ENCODE data around the gene CRACR2A.

Gene CRACR2A

DNA sequence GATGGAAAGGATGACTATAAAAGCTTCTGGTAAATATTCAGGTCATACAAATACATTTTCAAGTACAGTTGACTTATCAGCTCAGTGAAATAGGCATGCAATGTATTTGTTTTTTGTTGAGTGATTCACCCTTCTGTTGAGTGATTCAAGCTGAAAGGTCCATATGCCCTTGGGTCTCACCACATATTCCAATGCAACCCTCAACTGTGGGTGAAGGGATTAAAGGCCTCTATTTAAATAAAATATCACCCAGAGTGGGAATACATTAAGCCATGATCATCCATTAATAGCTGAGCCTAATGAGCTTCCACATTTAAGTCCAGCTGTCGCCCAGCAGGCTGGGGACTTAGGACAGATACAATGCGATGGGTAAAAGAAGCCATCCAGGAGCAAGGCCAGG, 120.2 kb downstream of the CRACR2A start:
- Histone ChIP-seq H3K9me3 (ENCODE audit: low read length) (no peaks in the 10 kb centered on the region), H3K27me3 (ENCODE audit: insufficient read depth, low read length) (no peaks in the 10 kb centered on the region), H3K27ac (ENCODE audit: low read depth, low read length, poor library complexity, severe bottlenecking) (no peak overlapping the region), H3K4me1 (ENCODE audit: insufficient read depth, low read length, severe bottlenecking) (no peaks in the 10 kb centered on the region), H3K79me2 (ENCODE audit: insufficient read depth, low read length) (no peaks in the 10 kb centered on the region), H3F3A (ENCODE audit: insufficient read depth, low read length) (no peaks in the 10 kb centered on the region), H3K9ac (ENCODE audit: low read length) (no peak overlapping the region), H3K4me3 (ENCODE audit: low read depth, low read length, poor library complexity, severe bottlenecking) (no peak overlapping the region), H3K4me2 (ENCODE audit: low read length) (no peak overlapping the region), H2AFZ (ENCODE audit: low read length) (no peak overlapping the region), H3K9me2 (ENCODE audit: low read depth, low read length) (no peaks in the 10 kb centered on the region), H3K36me3 (ENCODE audit: insufficient read depth, low read length) (0 out of 2 replicates have a peak, but pooled peaks cover 3% of the 10 kb centered on the region), H4K20me1 (ENCODE audit: insufficient read depth, low read length) (no peaks in the 10 kb centered on the region)
- TF ChIP-seq EZH2 (IDR thresholded peaks at IDR 0.05; ENCODE audit: borderline replicate concordance, low read length) (no peak), CTCF (IDR thresholded peaks at IDR 0.05; ENCODE audit: low read length) (no peak)

- Histone ChIP-seq H3K79me2 (ENCODE audit: insufficient read depth, low read length) (no peaks in the 10 kb centered on the region), H3K4me3 (ENCODE audit: low read depth, low read length, poor library complexity, severe bottlenecking) (no peak overlapping the region), H3K27ac (ENCODE audit: low read depth, low read length, poor library complexity, severe bottlenecking) (no peak overlapping the region)
Observed at GRCh38 chr12:3632256-3632655, 120.7 kb downstream of the CRACR2A start.

GRCh38 chr12:3631759-3632158, 121.2 kb downstream of the CRACR2A start:
- Histone ChIP-seq H3K9me3 (ENCODE audit: low read length) (no peaks in the 10 kb centered on the region), H3K27ac (ENCODE audit: low read depth, low read length, poor library complexity, severe bottlenecking) (no peak overlapping the region), H3K79me2 (ENCODE audit: insufficient read depth, low read length) (no peaks in the 10 kb centered on the region), H3K9me2 (ENCODE audit: low read depth, low read length) (no peaks in the 10 kb centered on the region), H3F3A (ENCODE audit: insufficient read depth, low read length) (no peaks in the 10 kb centered on the region), H3K27me3 (ENCODE audit: insufficient read depth, low read length) (no peaks in the 10 kb centered on the region), H3K4me1 (ENCODE audit: insufficient read depth, low read length, severe bottlenecking) (no peaks in the 10 kb centered on the region), H4K20me1 (ENCODE audit: insufficient read depth, low read length) (no peaks in the 10 kb centered on the region), H3K4me2 (ENCODE audit: low read length) (no peak overlapping the region), H2AFZ (ENCODE audit: low read length) (no peak overlapping the region), H3K4me3 (ENCODE audit: low read depth, low read length, poor library complexity, severe bottlenecking) (no peak overlapping the region), H3K9ac (ENCODE audit: low read length) (no peak overlapping the region), H3K36me3 (ENCODE audit: insufficient read depth, low read length) (peaks cover 9% of the 10 kb centered on the region; the same call in 1 of the 2 replicates)
- no peak for TF ChIP-seq EZH2 (IDR thresholded peaks at IDR 0.05; ENCODE audit: borderline replicate concordance, low read length)
- no peak for TF ChIP-seq CTCF (IDR thresholded peaks at IDR 0.05; ENCODE audit: low read length)

More at GRCh38 chr12:3632256-3632655, 120.7 kb downstream of the CRACR2A start:
- Histone ChIP-seq H3K4me1 (ENCODE audit: insufficient read depth, low read length, severe bottlenecking) (no peaks in the 10 kb centered on the region), H2AFZ (ENCODE audit: low read length) (no peak overlapping the region), H3K27me3 (ENCODE audit: insufficient read depth, low read length) (no peaks in the 10 kb centered on the region), H3K9me2 (ENCODE audit: low read depth, low read length) (no peaks in the 10 kb centered on the region), H3K9me3 (ENCODE audit: low read length) (no peaks in the 10 kb centered on the region), H3F3A (ENCODE audit: insufficient read depth, low read length) (no peaks in the 10 kb centered on the region), H3K9ac (ENCODE audit: low read length) (no peak overlapping the region), H4K20me1 (ENCODE audit: insufficient read depth, low read length) (no peaks in the 10 kb centered on the region), H3K4me2 (ENCODE audit: low read length) (no peak overlapping the region), H3K36me3 (ENCODE audit: insufficient read depth, low read length) (peaks cover 6% of the 10 kb centered on the region; the same call in 1 of the 2 replicates)
- TF ChIP-seq EZH2 (IDR thresholded peaks at IDR 0.05; ENCODE audit: borderline replicate concordance, low read length) (no peak), CTCF (IDR thresholded peaks at IDR 0.05; ENCODE audit: low read length) (no peak)

All from OCI-LY1 (cell line).